Activated effector memory CD4-positive, alpha-beta T cell treated with Interleukin-2 at 50 U/mL for 16 hours (primary cell): ENCODE results near the gene RALGAPA1.
"Not testable (repeated sequence)": the region's sequence is repeated elsewhere in the genome, so short reads cannot be mapped to it uniquely, and the experiment has no call there.

ENCODE experiments used
- DNase-seq: peaks from one replicate; pipeline ENCODE4 v3.0.0-alpha.2; 2020

The RALGAPA1 gene

GRCh38 chr14:35619998-35620397 lies 189.1 kb downstream of the RALGAPA1 start:
- not testable (repeated sequence) for DNase-seq

DNA sequence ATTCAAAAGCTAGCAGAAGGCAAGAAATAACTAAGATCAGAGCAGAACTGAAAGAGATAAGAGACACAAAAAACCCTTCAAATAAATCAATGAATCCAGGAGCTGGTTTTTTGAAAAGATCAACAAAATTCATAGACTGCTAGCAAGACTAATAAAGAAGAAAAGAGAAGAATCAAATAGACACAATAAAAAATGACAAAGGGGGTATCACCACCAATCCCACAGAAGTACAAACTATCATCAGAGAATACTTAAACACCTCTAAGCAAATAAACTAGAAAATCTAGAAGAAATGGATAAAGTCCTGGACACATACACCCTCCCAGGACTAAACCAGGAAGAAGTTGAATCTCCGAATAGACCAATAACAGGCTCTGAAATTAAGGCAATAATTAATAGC lies 189.6 kb downstream of the RALGAPA1 start:
- not testable (repeated sequence) for DNase-seq

- no peak for DNase-seq
Measured at GRCh38 chr14:35617500-35617899, 191.6 kb downstream of the RALGAPA1 start.

GRCh38 chr14:35607380-35607779 lies 201.7 kb downstream of the RALGAPA1 start:
- DNase-seq, result no peak

- DNase-seq, result no peak
Measured at GRCh38 chr14:35600253-35600652, 208.8 kb downstream of the RALGAPA1 start.

GRCh38 chr14:35594616-35595015 lies 214.5 kb downstream of the RALGAPA1 start:
- DNase-seq, result no peak

DNA sequence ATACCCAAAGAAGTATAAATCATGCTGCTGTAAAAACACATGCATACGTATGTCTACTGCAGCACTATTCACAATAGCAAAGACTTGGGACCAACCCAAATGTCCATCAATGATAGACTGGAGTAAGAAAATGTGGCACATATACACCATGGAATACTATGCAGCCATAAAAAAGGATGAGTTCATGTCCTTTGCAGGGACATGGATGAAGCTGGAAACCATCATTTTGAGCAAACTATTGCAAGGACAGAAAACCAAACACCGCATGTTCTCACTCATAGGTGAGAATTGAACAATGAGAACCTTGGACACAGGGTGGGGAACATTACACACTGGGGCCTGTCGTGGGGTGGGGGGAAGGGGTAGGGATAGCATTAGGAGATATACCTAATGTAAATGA lies 221.7 kb downstream of the RALGAPA1 start:
- not testable (repeated sequence) for DNase-seq

DNA sequence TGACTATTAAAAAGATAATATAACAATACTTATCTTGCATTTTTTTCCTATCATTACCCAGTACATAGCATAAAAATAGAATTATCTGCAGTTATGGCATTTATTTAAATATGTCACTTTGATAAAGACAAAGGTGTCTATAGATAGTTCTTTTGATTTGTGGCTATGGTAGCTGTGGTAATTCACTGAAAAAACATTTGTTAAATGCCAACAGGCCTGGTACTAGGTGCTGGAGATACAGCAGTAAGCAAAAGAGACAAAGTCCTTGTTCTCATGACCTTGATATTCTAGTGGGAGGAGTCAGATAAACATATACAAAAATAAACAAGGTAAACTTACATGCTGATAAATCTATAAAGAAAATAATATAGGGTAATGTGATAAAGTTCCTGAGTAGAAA lies 230.5 kb downstream of the RALGAPA1 start:
- no peak for DNase-seq

GRCh38 chr14:35578135-35578534 lies 231.0 kb downstream of the RALGAPA1 start:
- DNase-seq, result no peak

GRCh38 chr14:35576856-35577255 lies 232.2 kb downstream of the RALGAPA1 start:
- no peak for DNase-seq

DNA sequence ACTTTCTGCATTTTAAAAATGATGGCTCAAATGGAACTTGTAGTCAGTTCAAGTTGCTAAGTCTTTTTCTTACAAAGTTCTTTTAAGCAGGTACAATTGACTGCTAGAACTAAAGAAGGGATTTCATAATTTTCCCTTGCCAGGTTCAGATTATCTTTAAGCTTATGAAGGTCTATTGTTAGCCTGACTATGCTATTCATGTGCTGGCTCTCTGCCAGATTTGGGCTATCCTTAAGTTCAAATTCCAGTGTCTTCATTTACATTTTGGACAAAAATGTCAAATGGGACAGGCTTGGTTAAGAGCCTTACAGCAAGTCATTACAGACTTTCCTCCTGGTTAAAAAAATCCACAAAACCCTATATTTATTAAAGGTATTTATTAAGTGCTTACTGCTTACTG lies 232.8 kb downstream of the RALGAPA1 start:
- no peak for DNase-seq

DNA sequence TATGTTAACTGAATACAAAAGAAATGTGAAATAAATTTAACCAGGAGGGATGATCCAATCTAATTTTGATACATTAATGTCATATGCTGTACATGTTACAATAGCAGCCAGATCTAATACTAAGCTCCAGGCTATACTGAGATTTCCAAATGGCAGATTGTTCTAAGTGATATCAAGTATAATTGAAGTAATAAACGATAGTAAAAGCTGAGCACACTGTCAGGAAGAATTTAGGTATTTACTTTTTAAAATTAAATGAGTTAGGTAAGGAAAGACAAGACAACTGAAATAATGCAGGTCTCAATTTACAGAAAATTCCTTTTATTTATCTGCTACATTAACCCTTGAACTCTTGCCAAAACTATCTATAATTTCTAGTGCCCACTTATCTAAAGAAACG lies 235.2 kb downstream of the RALGAPA1 start:
- DNase-seq, result no peak

GRCh38 chr14:35571598-35571997 lies 237.5 kb downstream of the RALGAPA1 start:
- no peak for DNase-seq

- DNase-seq, result no peak
Measured at GRCh38 chr14:35565871-35566464, 243.1 kb downstream of the RALGAPA1 start.

- no peak for DNase-seq
Measured at GRCh38 chr14:35558680-35559079, 250.4 kb downstream of the RALGAPA1 start.

- no peak for DNase-seq
Measured at GRCh38 chr14:35557221-35557747, 251.8 kb downstream of the RALGAPA1 start.

DNA sequence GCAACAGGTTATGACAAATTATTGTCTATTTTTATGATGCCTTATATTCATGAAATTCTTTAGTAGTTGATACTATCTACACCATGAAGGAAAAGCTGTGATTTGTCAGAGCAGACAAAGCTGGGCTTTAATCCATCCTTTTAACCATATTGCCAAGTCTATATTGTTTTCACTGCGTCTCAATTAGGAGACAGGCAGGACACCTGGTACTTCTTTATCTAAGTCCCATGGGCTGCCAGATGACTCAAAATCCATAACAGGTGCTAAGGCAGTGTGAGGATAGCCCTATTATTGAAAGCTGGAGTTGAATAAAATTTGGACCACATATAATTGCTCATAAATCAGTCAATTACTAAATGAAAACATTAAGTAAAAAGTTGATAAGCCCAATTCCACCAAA lies 252.5 kb downstream of the RALGAPA1 start:
- no peak for DNase-seq

- no peak for DNase-seq
Measured at GRCh38 chr14:35553808-35554207, 255.3 kb downstream of the RALGAPA1 start.

GRCh38 chr14:35551081-35551480 lies 258.0 kb downstream of the RALGAPA1 start:
- no peak for DNase-seq

GRCh38 chr14:35549551-35549950 lies 259.5 kb downstream of the RALGAPA1 start:
- DNase-seq, result no peak

DNA sequence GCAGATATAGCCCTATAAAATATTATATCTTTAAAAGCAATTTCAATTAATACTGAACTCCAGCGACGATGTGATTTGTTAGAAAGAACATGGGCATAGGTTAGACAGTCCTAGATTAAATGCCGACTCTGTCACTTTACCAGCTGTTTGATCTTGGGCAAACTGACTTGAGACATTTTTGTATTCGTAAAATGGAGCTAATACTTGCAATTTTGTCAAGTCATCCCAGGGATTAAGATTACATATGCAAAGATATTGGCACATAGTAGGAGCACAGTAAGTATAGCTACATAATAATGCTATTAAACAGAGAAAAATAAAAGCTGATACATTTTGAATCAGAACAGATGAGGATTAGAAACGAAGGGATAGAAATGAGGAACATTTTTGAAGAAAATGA lies 266.1 kb downstream of the RALGAPA1 start:
- DNase-seq, result no peak

DNA sequence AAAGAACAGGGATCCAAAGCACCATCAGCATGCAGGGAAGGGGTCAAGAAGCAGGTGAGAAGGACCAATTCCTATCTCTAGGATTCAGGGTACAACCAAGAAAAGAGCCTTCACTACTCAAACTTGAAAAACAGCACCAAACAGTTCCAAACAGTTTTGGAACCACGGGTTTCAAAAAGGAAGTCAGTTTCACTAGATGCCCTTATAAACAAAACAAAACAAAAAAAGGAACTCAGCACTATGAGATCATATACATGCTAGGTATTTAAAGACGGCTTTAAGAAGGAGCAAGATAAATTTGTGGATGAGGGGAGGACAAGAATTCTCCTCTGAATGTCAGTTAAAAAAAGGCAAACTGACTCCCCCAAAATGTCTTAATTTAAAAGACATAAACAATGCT lies 269.1 kb downstream of the RALGAPA1 start:
- DNase-seq, result no peak

DNA sequence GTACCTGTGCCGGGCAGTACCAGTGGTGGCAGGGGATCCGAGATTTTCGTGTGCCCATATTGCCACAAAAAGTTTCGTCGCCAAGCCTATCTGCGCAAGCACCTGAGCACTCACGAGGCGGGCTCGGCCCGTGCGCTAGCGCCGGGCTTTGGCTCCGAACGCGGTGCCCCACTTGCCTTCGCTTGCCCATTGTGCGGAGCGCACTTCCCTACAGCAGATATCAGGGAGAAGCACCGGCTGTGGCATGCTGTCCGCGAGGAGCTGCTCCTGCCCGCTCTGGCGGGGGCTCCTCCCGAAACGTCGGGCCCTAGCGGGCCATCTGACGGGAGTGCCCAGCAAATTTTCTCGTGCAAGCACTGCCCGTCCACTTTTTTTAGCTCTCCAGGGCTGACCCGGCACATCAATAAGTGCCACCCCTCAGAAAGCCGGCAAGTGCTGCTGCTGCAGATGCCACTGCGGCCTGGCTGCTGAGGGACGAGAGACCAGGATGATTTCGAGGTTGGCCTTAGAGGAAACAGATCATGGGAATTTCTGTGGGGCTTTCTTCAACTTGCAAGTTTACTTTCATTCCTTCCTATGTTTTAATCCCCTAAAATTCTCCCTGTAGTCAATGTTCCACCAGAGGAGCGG lies 273.5 kb downstream of the RALGAPA1 start:
- no peak for DNase-seq

DNA sequence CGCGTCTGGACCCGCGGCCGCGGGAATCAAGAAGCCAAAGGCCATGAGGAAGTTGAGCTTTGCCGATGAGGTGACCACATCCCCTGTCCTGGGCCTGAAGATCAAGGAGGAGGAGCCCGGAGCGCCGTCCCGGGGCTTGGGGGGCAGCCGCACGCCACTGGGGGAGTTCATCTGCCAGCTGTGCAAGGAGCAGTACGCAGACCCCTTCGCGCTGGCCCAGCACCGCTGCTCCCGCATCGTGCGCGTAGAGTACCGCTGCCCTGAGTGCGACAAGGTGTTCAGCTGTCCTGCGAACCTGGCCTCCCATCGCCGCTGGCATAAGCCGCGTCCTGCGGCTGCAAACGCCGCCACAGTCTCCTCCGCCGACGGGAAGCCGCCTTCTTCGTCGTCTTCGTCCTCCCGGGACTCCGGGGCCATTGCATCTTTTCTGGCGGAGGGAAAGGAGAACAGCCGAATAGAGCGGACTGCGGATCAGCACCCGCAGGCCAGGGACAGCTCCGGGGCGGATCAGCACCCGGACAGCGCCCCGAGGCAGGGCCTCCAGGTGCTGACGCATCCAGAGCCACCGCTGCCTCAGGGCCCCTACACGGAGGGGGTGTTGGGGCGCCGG lies 274.1 kb downstream of the RALGAPA1 start:
- DNase-seq, result peak; percentile 47
